Superior temporal gyrus (tissue), 1 donor: ENCODE measurements around the gene MUC6.

ENCODE experiments used
- DNase-seq: peaks from one replicate; pipeline ENCODE4 v3.0.0-alpha.2; 2016; ENCODE audit errors: extremely low spot score

Gene MUC6

GRCh38 chr11:968822-969221 is 67.7 kb downstream of the MUC6 start:
- no peak for DNase-seq

GRCh38 chr11:967995-968751 is 68.3 kb downstream of the MUC6 start:
- no peak for DNase-seq

- DNase-seq: no peak
These were observed 71.2 kb downstream of the MUC6 start for GRCh38 chr11:965206-965775.

GRCh38 chr11:963852-964251 is 72.7 kb downstream of the MUC6 start:
- DNase-seq: no peak
